Endothelial cell (in vitro differentiated cells): Measurements from ENCODE around the gene CEP250. TPM values are rescaled to one million over a fixed set of nuclear protein-coding genes. Genes with fewer than 3 reads are reported as not detected.
A peak's percentile ranks its signal among the peaks of the same experiment; 100 is the strongest.

Source experiments
- DNase-seq: peaks from one replicate; pipeline ENCODE4 v3.0.0; 2021; ENCODE audit warnings: low spot score
- H3K27ac Mint-ChIP-seq: one replicate; pipeline ENCODE4 v1.8.0; 2021; ENCODE audit warnings: mixed read lengths, inconsistent platforms; ENCODE audit not compliant: unreplicated experiment
- H3K27me3 Mint-ChIP-seq: one replicate; pipeline ENCODE4 v1.8.0; 2021; ENCODE audit warnings: mild to moderate bottlenecking, moderate library complexity, mixed read lengths, inconsistent platforms; ENCODE audit not compliant: unreplicated experiment
- H3K36me3 Mint-ChIP-seq: one replicate; pipeline ENCODE4 v1.8.0; 2021; ENCODE audit warnings: mild to moderate bottlenecking, low read depth, mixed read lengths, inconsistent platforms; ENCODE audit not compliant: unreplicated experiment
- H3K4me1 Mint-ChIP-seq: one replicate; pipeline ENCODE4 v1.8.0; 2021; ENCODE audit warnings: mild to moderate bottlenecking, mixed read lengths, inconsistent platforms; ENCODE audit not compliant: unreplicated experiment
- H3K4me3 Mint-ChIP-seq: one replicate; pipeline ENCODE4 v1.8.0; 2021; ENCODE audit warnings: mild to moderate bottlenecking, mixed read lengths, inconsistent platforms; ENCODE audit not compliant: unreplicated experiment
- H3K9me3 Mint-ChIP-seq: one replicate; pipeline ENCODE4 v1.8.0; 2021; ENCODE audit warnings: mixed read lengths, inconsistent platforms; ENCODE audit not compliant: unreplicated experiment
- CTCF ChIP-seq: fragments of 200-600 bp; sonication (generic); IDR thresholded peaks from one replicate; pipeline ENCODE4 v1.5.0; 2021; ENCODE audit warnings: antibody characterized with exemption; ENCODE audit not compliant: unreplicated experiment
- total RNA-seq: library from RNA; stranded (reverse); fragmentation: NEBNext Ultra II Directional; extraction: Animal tissue kit (Norgen Biotek cat#: 25700); gene quantifications from one replicate; pipeline ENCODE4 v1.2.1, GENCODE V29; 2021; ENCODE audit not compliant: unreplicated experiment

The CEP250 gene
- total RNA-seq, 1 donor from 2014 or later, result 30.7 TPM

GRCh38 chr20:35559042-35559693, 103.8 kb downstream of the CEP250 start:
- Mint-ChIP-seq H3K4me1 (no peaks in the 10 kb centered on the region), H3K27me3 (peaks cover 10% of the 10 kb centered on the region), H3K27ac (peak overlapping the region; percentile 61), H3K4me3 (no peak overlapping the region), H3K36me3 (peaks cover 27% of the 10 kb centered on the region), H3K9me3 (no peaks in the 10 kb centered on the region)
- DNase-seq, result no peak
- no peak for TF ChIP-seq CTCF

- Mint-ChIP-seq H3K4me1 (no peaks in the 10 kb centered on the region), H3K27ac (no peak overlapping the region), H3K36me3 (peaks cover 18% of the 10 kb centered on the region), H3K4me3 (no peak overlapping the region), H3K9me3 (no peaks in the 10 kb centered on the region), H3K27me3 (peaks cover 4% of the 10 kb centered on the region)
- no peak for TF ChIP-seq CTCF
- no peak for DNase-seq
These were observed 104.7 kb downstream of the CEP250 start for GRCh38 chr20:35560105-35560511.

GRCh38 chr20:35560541-35560940, 105.1 kb downstream of the CEP250 start:
- no peak for TF ChIP-seq CTCF
- Mint-ChIP-seq H3K9me3 (no peaks in the 10 kb centered on the region), H3K4me3 (no peak overlapping the region), H3K27me3 (peaks cover 2% of the 10 kb centered on the region), H3K36me3 (peaks cover 15% of the 10 kb centered on the region), H3K27ac (no peak overlapping the region), H3K4me1 (no peaks in the 10 kb centered on the region)
- no peak for DNase-seq

- H3K27ac Mint-ChIP-seq, result no peak overlapping the region
- no peak for TF ChIP-seq CTCF
- peak; percentile 25 for DNase-seq
- no peaks in the 10 kb centered on the region for H3K9me3 Mint-ChIP-seq
- H3K4me1 Mint-ChIP-seq, result no peaks in the 10 kb centered on the region
- no peaks in the 10 kb centered on the region for H3K27me3 Mint-ChIP-seq
- peaks cover 15% of the 10 kb centered on the region for H3K36me3 Mint-ChIP-seq
- H3K4me3 Mint-ChIP-seq, result no peak overlapping the region
These were observed 105.9 kb downstream of the CEP250 start for GRCh38 chr20:35561268-35561667.

GRCh38 chr20:35561671-35562070, 106.3 kb downstream of the CEP250 start:
- DNase-seq, result no peak
- H3K27ac Mint-ChIP-seq, result no peak overlapping the region
- no peak overlapping the region for H3K4me3 Mint-ChIP-seq
- no peak for TF ChIP-seq CTCF
- no peaks in the 10 kb centered on the region for H3K4me1 Mint-ChIP-seq
- peaks cover 15% of the 10 kb centered on the region for H3K36me3 Mint-ChIP-seq
- H3K27me3 Mint-ChIP-seq, result no peaks in the 10 kb centered on the region
- H3K9me3 Mint-ChIP-seq, result no peaks in the 10 kb centered on the region
